A673 (cell line): ENCODE results near the gene SLC25A26. TPM values are rescaled to one million over a fixed set of nuclear protein-coding genes. Genes with fewer than 3 reads are reported as not detected.
A peak's percentile ranks its signal among the peaks of the same experiment; 100 is the strongest.

Experiments
- Bru-seq: library from RNA; stranded (reverse); fragments of 400-500 nt; gene quantifications from one replicate; lab custom pipeline; 2021; lab: Mats Ljungman, UMichigan
- BruChase-seq, 2 experiments: library from RNA; stranded (reverse); fragments of 400-500 nt; gene quantifications; one replicate each; lab custom pipeline; 2021; lab: Mats Ljungman, UMichigan
- BruUV-seq: library from RNA; stranded (reverse); fragments of 400-500 nt; replicated peaks from 2 replicates; lab custom pipeline; 2021; lab: Mats Ljungman, UMichigan
- CTCF ChIA-PET: fragments of 300-600 bp; sonication (Branson Sonifier 250); formaldehyde crosslinking; loops from one replicate; lab custom pipeline; 2022; ENCODE audit warnings: antibody characterized with exemption; lab: Charles Lee
- POLR2A ChIA-PET: fragments of 300-600 bp; sonication (Branson Sonifier 250); formaldehyde crosslinking; loops from one replicate; lab custom pipeline; 2022; ENCODE audit warnings: antibody characterized with exemption; ENCODE audit not compliant: low non-redundant PET; lab: Charles Lee
- DNase-seq: peaks from one replicate; pipeline ENCODE4 v3.0.0-alpha.2; 2015; ENCODE audit warnings: low spot score
- H3K27ac ChIP-seq: fragments of 200-600 bp; sonication (generic); 2 replicates; pipeline ENCODE4 v1.5.1; 2016; ENCODE audit warnings: mixed run types, low read depth, mild to moderate bottlenecking, mixed read lengths, antibody characterized with exemption, low read length; ENCODE audit not compliant: poor library complexity, severe bottlenecking
- H3K27me3 ChIP-seq: fragments of 200-600 bp; sonication (generic); replicated peaks from 2 replicates; pipeline ENCODE4 v1.6.1; 2017; ENCODE audit warnings: mixed run types, low read depth, mild to moderate bottlenecking, mixed read lengths, antibody characterized with exemption, low read length; ENCODE audit not compliant: insufficient read depth, poor library complexity
- H3K36me3 ChIP-seq: fragments of 200-600 bp; sonication (generic); 2 replicates; pipeline ENCODE4 v1.6.1; 2016; ENCODE audit warnings: mixed run types, mild to moderate bottlenecking, mixed read lengths, antibody characterized with exemption, low read length; ENCODE audit not compliant: insufficient read depth, poor library complexity, severe bottlenecking
- H3K4me1 ChIP-seq: fragments of 200-600 bp; sonication (generic); 2 replicates; pipeline ENCODE4 v1.6.1; 2017; ENCODE audit warnings: mixed run types, mild to moderate bottlenecking, mixed read lengths, antibody characterized with exemption, low read length; ENCODE audit not compliant: insufficient read depth, poor library complexity, severe bottlenecking
- H3K4me3 ChIP-seq: fragments of 200-600 bp; sonication (generic); 2 replicates; pipeline ENCODE4 v1.5.1; 2016; ENCODE audit warnings: low read depth, mixed run types, mild to moderate bottlenecking, mixed read lengths, low read length; ENCODE audit not compliant: poor library complexity, severe bottlenecking
- H3K9me3 ChIP-seq: fragments of 200-600 bp; sonication (generic); 2 replicates; pipeline ENCODE4 v1.6.1; 2016; ENCODE audit warnings: mixed run types, low read depth, mild to moderate bottlenecking, mixed read lengths, antibody characterized with exemption, low read length; ENCODE audit not compliant: poor library complexity, severe bottlenecking
- EZH2 ChIP-seq: fragments of 200-600 bp; sonication (generic); IDR thresholded peaks from 2 replicates; pipeline ENCODE4 v1.6.1; 2017; ENCODE audit warnings: borderline replicate concordance, low read depth, mild to moderate bottlenecking, mixed read lengths, antibody characterized with exemption, low read length; ENCODE audit not compliant: poor library complexity, severe bottlenecking
- intact Hi-C: fragments of 100-400 bp; cut with micrococcal nuclease; formaldehyde crosslinking; loops from one replicate; pipeline ENCODE4 v1.10.0; 2022; ENCODE audit not compliant: unreplicated experiment
- long read RNA-seq: library from polyadenylated mRNA; stranded (forward); transcript quantifications from one replicate; pipeline ENCODE4 v2.0.0, GENCODE V29; 2022
- total RNA-seq: library from RNA; stranded (reverse); gene quantifications from 2 replicates; pipeline ENCODE4 v1.2.3, GENCODE V29; 2021
- TF ChIP-seq, protein P1 (sequence below): fragments of 300-800, 200-600 bp; sonication (generic); conservative IDR thresholded peaks from 2 replicates; pipeline ENCODE4 v1.5.1; 2017; ENCODE audit warnings: low read depth, mild to moderate bottlenecking, antibody characterized with exemption, low read length, moderate library complexity, mixed read lengths

The SLC25A26 gene, protein sequence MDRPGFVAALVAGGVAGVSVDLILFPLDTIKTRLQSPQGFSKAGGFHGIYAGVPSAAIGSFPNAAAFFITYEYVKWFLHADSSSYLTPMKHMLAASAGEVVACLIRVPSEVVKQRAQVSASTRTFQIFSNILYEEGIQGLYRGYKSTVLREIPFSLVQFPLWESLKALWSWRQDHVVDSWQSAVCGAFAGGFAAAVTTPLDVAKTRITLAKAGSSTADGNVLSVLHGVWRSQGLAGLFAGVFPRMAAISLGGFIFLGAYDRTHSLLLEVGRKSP
- total RNA-seq = 8.9 and 10.7 TPM in 2 replicates
- percentile 55 among the genes with signal in this experiment for Bru-seq, nascent RNA
- percentile 46 among the genes with signal in this experiment for BruChase-seq, experiment 1, labeled RNA remaining after a 2-hour chase
- BruChase-seq, experiment 2, labeled RNA remaining after a 6-hour chase = percentile 46 among the genes with signal in this experiment
- long read RNA-seq, transcript SLC25A26-201 (9 exons, 1,023 nt) = major isoform, 7 of 22 reads
- long read RNA-seq, partial matches to known transcripts = 8 of 22 reads
- long read RNA-seq, other reads (novel, unspliced or antisense) = 7 of 22 reads

DNA sequence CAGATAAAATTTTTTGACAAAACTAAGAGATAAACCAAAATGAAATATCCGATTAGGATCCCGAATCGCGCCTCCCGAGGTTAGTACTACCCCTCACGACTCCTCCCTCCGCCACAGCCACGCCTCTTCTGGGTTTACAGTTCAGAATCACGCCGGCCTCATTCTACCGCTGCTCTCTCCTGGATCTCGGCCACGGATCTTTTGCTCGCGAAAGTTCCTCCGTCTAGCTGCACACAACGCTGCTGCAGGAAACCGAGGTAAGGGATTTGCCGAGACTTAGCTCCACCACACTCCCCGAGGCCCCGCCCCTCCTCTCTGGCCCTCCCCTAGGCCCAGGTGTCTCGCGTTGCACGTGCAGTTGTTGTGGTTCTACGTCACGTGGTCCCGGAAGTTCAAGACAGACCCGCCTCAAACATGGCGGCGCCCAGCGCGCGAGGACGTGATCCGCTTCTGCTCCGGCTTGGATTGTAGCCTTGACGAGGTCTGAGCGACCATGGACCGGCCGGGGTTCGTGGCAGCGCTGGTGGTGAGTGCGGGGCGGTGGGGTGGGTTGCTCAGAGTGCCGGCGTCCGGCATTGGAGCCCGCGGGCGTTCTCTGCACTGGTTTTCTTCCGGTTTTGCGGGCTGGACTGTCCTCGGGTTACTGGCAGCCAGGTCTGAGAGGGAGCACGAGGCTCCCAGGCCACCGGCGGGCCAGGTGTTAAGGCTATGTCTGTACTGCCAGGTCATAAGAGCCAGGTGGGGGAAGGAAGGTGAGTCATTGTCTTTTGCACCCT is at the start of gene SLC25A26:
SLC25A26 (plus strand) TSS at position 400 of the 776 bp plus-strand sequence; CDS start at position 494, 94 bp downstream.
- no TSS peak for BruUV-seq
- DNase-seq = peak; percentile 92
- Histone ChIP-seq H3K27me3 (no peaks in the 10 kb centered on the region), H3K36me3 (no peaks in the 10 kb centered on the region), H3K4me1 (no peaks in the 10 kb centered on the region), H3K9me3 (no peaks in the 10 kb centered on the region), H3K27ac (peak within 1 kb of the TSS; percentile 67), H3K4me3 (peak within 1 kb of the TSS; percentile 69)
- ChIA-PET POLR2A (no interaction called here), CTCF (no interaction called here)
- intact Hi-C loops = no loop called here
- TF ChIP-seq EZH2 = no peak
- TF ChIP-seq, protein P1, sequence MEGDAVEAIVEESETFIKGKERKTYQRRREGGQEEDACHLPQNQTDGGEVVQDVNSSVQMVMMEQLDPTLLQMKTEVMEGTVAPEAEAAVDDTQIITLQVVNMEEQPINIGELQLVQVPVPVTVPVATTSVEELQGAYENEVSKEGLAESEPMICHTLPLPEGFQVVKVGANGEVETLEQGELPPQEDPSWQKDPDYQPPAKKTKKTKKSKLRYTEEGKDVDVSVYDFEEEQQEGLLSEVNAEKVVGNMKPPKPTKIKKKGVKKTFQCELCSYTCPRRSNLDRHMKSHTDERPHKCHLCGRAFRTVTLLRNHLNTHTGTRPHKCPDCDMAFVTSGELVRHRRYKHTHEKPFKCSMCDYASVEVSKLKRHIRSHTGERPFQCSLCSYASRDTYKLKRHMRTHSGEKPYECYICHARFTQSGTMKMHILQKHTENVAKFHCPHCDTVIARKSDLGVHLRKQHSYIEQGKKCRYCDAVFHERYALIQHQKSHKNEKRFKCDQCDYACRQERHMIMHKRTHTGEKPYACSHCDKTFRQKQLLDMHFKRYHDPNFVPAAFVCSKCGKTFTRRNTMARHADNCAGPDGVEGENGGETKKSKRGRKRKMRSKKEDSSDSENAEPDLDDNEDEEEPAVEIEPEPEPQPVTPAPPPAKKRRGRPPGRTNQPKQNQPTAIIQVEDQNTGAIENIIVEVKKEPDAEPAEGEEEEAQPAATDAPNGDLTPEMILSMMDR = no peak

DNA sequence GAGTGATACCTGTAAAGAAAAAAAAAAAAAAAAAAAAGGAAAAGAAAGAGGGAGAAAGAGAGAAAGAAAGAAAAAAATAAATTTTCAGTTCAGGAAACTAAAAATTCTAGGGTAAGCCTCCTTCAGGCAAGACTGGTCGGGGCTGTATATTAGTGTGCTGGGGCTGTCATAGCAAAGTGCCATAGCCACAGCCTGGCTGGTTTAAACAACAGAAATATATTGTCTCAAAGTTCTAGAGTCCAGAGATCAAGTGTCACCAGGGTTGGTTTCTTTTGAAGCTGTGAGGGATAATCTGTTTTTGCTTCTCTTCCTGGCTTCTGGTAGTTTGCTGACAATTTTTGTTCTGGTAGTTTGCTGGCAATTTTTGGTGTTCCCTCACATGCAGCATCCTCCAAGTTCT is 48.4 kb upstream of the SLC25A26 start:
- no peak for DNase-seq
- ChIA-PET POLR2A (no interaction called here), CTCF (no interaction called here)
- Histone ChIP-seq H3K27me3 (no peaks in the 10 kb centered on the region), H3K9me3 (no peaks in the 10 kb centered on the region), H3K4me3 (no peak overlapping the region), H3K36me3 (no peaks in the 10 kb centered on the region), H3K27ac (no peak overlapping the region), H3K4me1 (no peaks in the 10 kb centered on the region)
- intact Hi-C loops = no loop called here
- BruUV-seq = no TSS peak
- TF ChIP-seq EZH2 = no peak
- TF ChIP-seq, protein P1 = no peak

DNA sequence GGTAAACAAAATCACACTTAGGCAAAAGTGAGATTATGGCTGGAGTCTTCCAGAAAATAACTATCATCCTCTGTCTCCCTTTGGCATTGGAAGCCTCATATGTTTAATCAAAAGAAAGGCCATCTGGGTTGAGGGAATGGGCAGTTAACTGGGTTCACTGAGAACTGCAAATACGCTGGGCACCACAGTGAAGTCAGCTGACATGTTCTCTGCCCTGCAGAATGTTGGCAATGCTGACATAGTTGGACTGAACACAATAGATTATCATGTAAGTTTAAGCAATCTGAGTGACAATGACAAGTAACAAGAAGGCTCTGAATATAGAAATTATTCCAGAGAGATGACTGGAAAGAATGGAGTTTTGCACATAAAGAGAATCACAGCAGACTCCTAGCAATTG is 43.8 kb upstream of the SLC25A26 start:
- TF ChIP-seq EZH2 = no peak
- TF ChIP-seq, protein P1 = no peak
- intact Hi-C loops = no loop called here
- Histone ChIP-seq H3K27ac (no peak overlapping the region), H3K4me3 (no peak overlapping the region), H3K4me1 (peaks cover 18% of the 10 kb centered on the region), H3K27me3 (no peaks in the 10 kb centered on the region), H3K36me3 (no peaks in the 10 kb centered on the region), H3K9me3 (no peaks in the 10 kb centered on the region)
- BruUV-seq = no TSS peak
- ChIA-PET CTCF (no interaction called here), POLR2A (no interaction called here)
- DNase-seq = no peak
